Activated B cell treated with CpG ODN at 0.5 μM for 24 hours (primary cell): ENCODE measurements around the gene PGAP3. TPM values are rescaled to one million over a fixed set of nuclear protein-coding genes. Genes with fewer than 3 reads are reported as not detected.
A peak's percentile ranks its signal among the peaks of the same experiment; 100 is the strongest.

Source experiments
- ATAC-seq: fragments of 200-7000 bp; cut with Tn5 transposase; one replicate; pipeline ENCODE4 v1.10.0; 2021; ENCODE audit warnings: low read depth, mild to moderate bottlenecking, moderate library complexity
- CTCF ChIA-PET: fragments of 350-600 bp; sonication (Branson Sonifier 250); formaldehyde crosslinking; loops from one replicate; lab custom pipeline; 2021; ENCODE audit warnings: antibody characterized with exemption; lab: Charles Lee
- POLR2A ChIA-PET: fragments of 350-600 bp; sonication (Branson Sonifier 250); formaldehyde crosslinking; loops from one replicate; lab custom pipeline; 2021; ENCODE audit warnings: antibody characterized with exemption; lab: Charles Lee
- DNase-seq: peaks from one replicate; pipeline ENCODE4 v3.0.0; 2022
- H3K27ac Mint-ChIP-seq: one replicate; pipeline ENCODE4 v1.8.0; 2020; ENCODE audit warnings: mixed read lengths
- H3K27me3 Mint-ChIP-seq: one replicate; pipeline ENCODE4 v1.8.0; 2021; ENCODE audit warnings: mixed read lengths
- H3K36me3 Mint-ChIP-seq: one replicate; pipeline ENCODE4 v1.8.0; 2021; ENCODE audit warnings: low read depth, mixed read lengths
- H3K4me1 Mint-ChIP-seq: one replicate; pipeline ENCODE4 v1.8.0; 2021; ENCODE audit warnings: mixed read lengths
- H3K4me3 Mint-ChIP-seq: one replicate; pipeline ENCODE4 v1.8.0; 2020; ENCODE audit warnings: mild to moderate bottlenecking, mixed read lengths
- H3K9me3 Mint-ChIP-seq: one replicate; pipeline ENCODE4 v1.8.0; 2020; ENCODE audit warnings: mixed read lengths
- intact Hi-C: fragments of 100-400 bp; cut with micrococcal nuclease; formaldehyde crosslinking; loops from one replicate; pipeline ENCODE4 v1.15.1; 2024
- total RNA-seq: library from RNA; stranded (reverse); gene quantifications from 2 replicates; pipeline ENCODE4 v1.2.3, GENCODE V29; 2022
- TF ChIP-seq, protein P1 (sequence below): fragments of 200-600 bp; IDR thresholded peaks from one replicate; pipeline ENCODE4 v1.8.0; 2022; ENCODE audit warnings: antibody characterized with exemption, mild to moderate bottlenecking

The PGAP3 gene
- total RNA-seq, 1 donor from 2014 or later, result 24.0 TPM

DNA sequence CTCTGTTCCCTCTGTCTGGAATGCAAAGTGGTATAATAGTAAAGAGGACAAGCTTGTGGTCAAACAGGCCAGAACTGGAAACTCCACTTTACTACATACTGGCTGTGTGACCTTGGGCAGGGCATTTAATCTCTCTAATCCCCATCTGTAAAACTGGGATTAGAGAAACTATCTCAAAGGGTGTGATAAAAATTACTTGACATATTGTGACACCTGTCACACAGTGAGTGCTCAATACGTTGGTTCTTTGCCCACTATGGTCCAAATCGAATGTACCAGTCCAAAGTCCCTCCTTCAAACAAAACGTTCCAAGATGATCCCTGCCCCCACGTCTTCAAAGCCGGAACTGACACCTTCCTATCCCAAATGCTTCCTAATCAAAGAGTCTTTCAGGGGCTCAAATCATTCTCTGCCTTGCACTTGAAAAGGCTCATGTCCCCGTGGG, 734 bp downstream of the PGAP3 start:
- ChIA-PET POLR2A (interaction anchor here (0.6 to 2.9 kb wide), 10 partner anchors 7 to 240 kb away, joined by 3 to 25 read pairs (median 11); partner anchors contain the start of genes LRRC3C, MIEN1, ORMDL3 and PNMT), CTCF (interaction anchor here (0.9 kb wide), 1 partner anchor 15 kb away, joined by 3 read pairs; no protein-coding TSS in a partner anchor)
- Mint-ChIP-seq H3K27me3 (no peaks in the 10 kb centered on the region), H3K9me3 (no peaks in the 10 kb centered on the region), H3K36me3 (peaks cover 28% of the 10 kb centered on the region), H3K27ac (peak overlapping the region; percentile 97), H3K4me1 (peaks cover 18% of the 10 kb centered on the region), H3K4me3 (peak overlapping the region; percentile 99)
- no peak for ATAC-seq
- DNase-seq, result no peak
- TF ChIP-seq, protein P1, sequence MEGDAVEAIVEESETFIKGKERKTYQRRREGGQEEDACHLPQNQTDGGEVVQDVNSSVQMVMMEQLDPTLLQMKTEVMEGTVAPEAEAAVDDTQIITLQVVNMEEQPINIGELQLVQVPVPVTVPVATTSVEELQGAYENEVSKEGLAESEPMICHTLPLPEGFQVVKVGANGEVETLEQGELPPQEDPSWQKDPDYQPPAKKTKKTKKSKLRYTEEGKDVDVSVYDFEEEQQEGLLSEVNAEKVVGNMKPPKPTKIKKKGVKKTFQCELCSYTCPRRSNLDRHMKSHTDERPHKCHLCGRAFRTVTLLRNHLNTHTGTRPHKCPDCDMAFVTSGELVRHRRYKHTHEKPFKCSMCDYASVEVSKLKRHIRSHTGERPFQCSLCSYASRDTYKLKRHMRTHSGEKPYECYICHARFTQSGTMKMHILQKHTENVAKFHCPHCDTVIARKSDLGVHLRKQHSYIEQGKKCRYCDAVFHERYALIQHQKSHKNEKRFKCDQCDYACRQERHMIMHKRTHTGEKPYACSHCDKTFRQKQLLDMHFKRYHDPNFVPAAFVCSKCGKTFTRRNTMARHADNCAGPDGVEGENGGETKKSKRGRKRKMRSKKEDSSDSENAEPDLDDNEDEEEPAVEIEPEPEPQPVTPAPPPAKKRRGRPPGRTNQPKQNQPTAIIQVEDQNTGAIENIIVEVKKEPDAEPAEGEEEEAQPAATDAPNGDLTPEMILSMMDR, result no peak
- intact Hi-C loops, result loop anchor here (1.0 to 5.0 kb wide), 4 partner anchors 43 to 265 kb away; partner anchors contain the start of genes IKZF3, MIEN1 and STARD3

DNA sequence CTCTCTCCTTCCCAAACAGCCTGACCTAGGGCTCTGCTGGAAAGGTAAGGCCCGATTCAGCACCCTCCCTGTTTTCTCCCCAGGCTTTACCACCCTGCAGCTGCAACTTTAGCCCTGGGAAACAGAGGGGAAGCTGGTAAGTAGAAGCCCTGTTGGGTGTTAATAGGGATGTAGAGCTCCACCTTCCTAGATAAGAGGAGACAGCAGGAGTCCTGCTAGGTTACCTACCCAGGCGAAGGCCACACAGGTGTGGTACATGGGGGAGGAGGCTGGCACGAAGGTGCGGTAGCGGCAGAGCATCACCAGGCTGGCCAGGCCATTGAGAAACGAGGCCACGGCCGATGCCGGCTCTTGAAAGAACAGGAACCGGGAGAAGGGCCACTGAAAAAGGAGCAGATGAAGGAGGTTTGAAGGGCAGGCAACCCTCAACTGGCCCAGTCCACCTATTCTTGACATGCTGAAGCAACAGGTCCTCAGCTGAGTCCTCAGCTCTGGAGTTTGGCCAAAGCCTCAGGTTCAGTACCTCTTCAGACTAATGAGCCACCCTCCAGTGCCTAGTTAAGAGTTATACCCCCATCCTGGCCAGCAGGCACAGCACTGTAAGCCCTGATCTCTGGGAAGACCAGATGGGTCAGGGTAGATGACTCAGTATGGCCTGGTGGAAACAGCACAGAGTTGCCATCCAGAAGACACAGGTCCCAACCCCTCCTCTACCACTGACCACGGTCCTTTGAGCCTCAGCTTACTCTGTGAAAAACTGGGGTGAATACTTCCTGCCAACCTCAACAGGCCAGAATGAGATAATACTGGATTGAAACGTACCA, 3.3 kb downstream of the PGAP3 start:
- Mint-ChIP-seq H3K4me3 (no peak overlapping the region), H3K36me3 (peaks cover 34% of the 10 kb centered on the region), H3K9me3 (no peaks in the 10 kb centered on the region), H3K27me3 (no peaks in the 10 kb centered on the region), H3K27ac (no peak overlapping the region), H3K4me1 (peaks cover 34% of the 10 kb centered on the region)
- TF ChIP-seq, protein P1, result no peak
- ATAC-seq (no peak), DNase-seq (no peak)
- intact Hi-C loops, result loop anchor here (5.0 kb wide), 2 partner anchors 178 to 268 kb away; partner anchors contain the start of gene IKZF3
- ChIA-PET CTCF (no interaction called here), POLR2A (interaction anchor here (0.6 to 1.1 kb wide), 3 partner anchors 15 to 84 kb away, joined by 3 to 8 read pairs (median 5); no protein-coding TSS in a partner anchor)

DNA sequence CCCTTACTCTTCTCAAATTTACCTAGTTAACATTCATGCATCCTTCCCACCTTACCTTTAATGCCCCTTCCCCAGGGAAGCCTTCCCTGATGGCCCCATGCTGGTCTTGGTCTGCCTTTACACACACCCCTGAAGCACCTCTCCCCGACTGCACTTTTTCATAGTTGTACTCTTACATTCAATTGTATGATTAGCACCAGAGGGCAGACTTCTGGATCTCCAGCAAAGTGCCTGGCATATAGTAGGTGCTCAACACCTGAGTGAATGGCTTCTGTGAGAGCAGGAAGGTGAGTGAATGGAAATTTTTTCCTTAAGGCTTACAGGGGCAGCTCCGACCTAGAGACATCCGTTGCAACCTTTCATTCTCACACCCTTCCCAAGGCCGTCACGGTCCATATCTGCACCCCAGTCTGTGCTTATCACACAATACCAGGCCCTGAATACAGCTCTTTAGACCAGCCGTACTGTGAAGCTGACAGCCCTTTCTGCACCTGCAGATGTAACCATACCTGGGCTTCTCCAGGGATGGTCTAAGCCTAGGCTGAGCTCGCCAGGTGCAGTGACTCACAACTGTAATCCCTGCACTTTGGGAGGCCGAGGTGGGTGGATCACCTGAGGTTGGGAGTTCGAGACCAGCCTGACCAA, 4.4 kb downstream of the PGAP3 start:
- H3K4me1 Mint-ChIP-seq, result peaks cover 39% of the 10 kb centered on the region
- H3K9me3 Mint-ChIP-seq, result no peaks in the 10 kb centered on the region
- TF ChIP-seq, protein P1, result no peak
- H3K4me3 Mint-ChIP-seq, result no peak overlapping the region
- intact Hi-C loops, result no loop called here
- no peak for DNase-seq
- ChIA-PET POLR2A (interaction anchor here (0.6 kb wide), 1 partner anchor 91 kb away, joined by 3 read pairs; no protein-coding TSS in a partner anchor), CTCF (no interaction called here)
- peaks cover 34% of the 10 kb centered on the region for H3K36me3 Mint-ChIP-seq
- no peaks in the 10 kb centered on the region for H3K27me3 Mint-ChIP-seq
- ATAC-seq, result no peak
- no peak overlapping the region for H3K27ac Mint-ChIP-seq

DNA sequence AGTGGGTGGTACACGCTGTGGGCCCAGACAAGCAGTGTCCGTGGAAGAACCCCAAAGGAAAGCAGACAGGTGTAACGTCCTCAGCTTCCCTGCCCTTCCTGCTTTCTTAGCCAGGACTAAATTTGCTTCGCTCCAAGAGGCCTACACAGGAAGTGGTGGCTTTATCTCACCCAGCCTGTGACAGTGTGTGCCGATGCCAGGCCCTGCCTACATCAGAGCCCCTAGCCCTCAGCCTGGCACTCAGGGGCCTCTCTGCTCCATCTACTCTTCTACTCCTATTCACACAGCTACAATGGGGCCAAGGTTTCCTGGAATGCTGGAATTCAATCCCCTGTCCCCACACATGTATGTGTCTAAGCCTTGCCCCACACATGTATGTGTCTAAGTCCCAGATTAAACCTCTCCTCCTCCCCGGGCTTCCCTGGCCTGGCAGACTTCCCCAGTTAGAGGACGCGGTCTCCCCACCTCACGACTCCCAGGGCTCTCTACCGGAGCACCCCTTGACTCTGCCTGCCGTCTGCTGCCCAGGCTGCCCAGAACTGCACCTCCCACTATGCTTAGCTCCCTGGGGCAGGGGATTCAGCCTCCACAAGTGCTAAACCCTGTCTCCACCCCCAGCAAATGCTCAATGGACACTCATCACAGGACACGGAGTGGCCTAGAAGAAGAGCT, 8.2 kb downstream of the PGAP3 start:
- Mint-ChIP-seq H3K36me3 (peaks cover 19% of the 10 kb centered on the region), H3K9me3 (no peaks in the 10 kb centered on the region), H3K4me3 (peak overlapping the region; percentile 21), H3K27me3 (no peaks in the 10 kb centered on the region), H3K4me1 (peaks cover 65% of the 10 kb centered on the region), H3K27ac (peak overlapping the region; percentile 90)
- TF ChIP-seq, protein P1, result no peak
- DNase-seq (no peak), ATAC-seq (peak; percentile 71)
- intact Hi-C loops, result no loop called here
- POLR2A ChIA-PET, result interaction anchor here (0.8 to 2.2 kb wide), 9 partner anchors 9 to 539 kb away, joined by 3 to 22 read pairs (median 4); partner anchors contain the start of genes IKZF3, MIEN1, PGAP3 and PNMT
- CTCF ChIA-PET, result interaction anchor here (1.0 to 2.2 kb wide), 4 partner anchors 9 to 51 kb away, joined by 3 to 11 read pairs (median 6); partner anchors contain the start of genes MIEN1 and PNMT
